ENCODE results near the gene GAL3ST1. TPM values are rescaled to one million over a fixed set of nuclear protein-coding genes. Genes with fewer than 3 reads are reported as not detected.

GAL3ST1 gene
- total and polyA plus RNA-seq, 2 of the 8 experiments (the other 6 are each of a cell fraction or from before 2014, with no cell fraction given) = 11.0 to 32.5 TPM

DNA sequence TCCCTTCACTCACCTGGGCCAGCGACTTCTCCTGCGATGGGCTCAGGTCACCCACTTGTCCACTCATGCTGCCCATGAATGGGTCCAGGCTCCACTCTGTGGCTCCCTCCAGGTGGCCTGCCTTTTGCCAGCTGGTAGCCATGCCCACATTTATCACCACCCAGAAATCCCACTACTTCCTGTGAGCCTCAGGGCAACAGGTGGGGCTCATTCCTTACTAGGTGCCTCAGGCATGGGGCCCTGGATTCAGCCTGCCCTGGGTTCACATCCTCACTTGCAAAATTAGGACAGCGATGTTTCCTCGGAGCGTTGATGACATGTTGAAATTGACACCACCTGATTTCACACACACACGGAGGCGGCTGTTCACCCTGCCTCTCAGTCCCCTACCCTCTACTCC is 27.8 kb downstream of the GAL3ST1 start, which contains the start of gene SEC14L6:
Gene SEC14L6 (minus strand): TSS at position 126 of the 400 bp plus-strand sequence. CDS start 59 bp downstream, at position 67.
- Histone ChIP-seq H2BK20ac (ENCODE audit: low read length) (0 out of 2 replicates have a peak within 1 kb of the TSS, but pooled peaks have one; percentile 18), H3K4me1 (replicated peaks in 1 of 4; ENCODE audit: control insufficient read depth in 3 of 4, insufficient read depth in 4 of 4, low read length in 3 of 4) (peaks cover 0 to 5% (median 4%) of the 10 kb centered on the region in 4 experiments; a peak in 2 of 7 replicates), H3K79me2 (ENCODE audit: control insufficient read depth in 1 of 2, insufficient read depth in 2 of 2, low read length in 2 of 2) (no peaks in the 10 kb centered on the region), H3K79me1 (ENCODE audit: low read depth, low read length) (no peaks in the 10 kb centered on the region), H4K20me1 (replicated peaks in 1 of 2; ENCODE audit: control insufficient read depth in 1 of 2, insufficient read depth in 2 of 2, low read length in 2 of 2) (no peaks in the 10 kb centered on the region), H3K56ac (replicated peaks; ENCODE audit: insufficient read length, low read depth, low read length) (no peak within 1 kb of the TSS), H4K5ac (ENCODE audit: insufficient read length, low read depth, low read length) (no peak within 1 kb of the TSS), H2BK12ac (ENCODE audit: low read depth, low read length) (no peak within 1 kb of the TSS), H3K23ac (ENCODE audit: insufficient read length) (no peak within 1 kb of the TSS), H3K4me2 (ENCODE audit: insufficient read depth in 1 of 2, low read depth in 2 of 2, low read length in 2 of 2) (no peak within 1 kb of the TSS), H3K14ac (ENCODE audit: insufficient read length) (no peak within 1 kb of the TSS), H3K27ac (ENCODE audit: low read depth, low read length) (no peak within 1 kb of the TSS), H3K18ac (ENCODE audit: extremely low read depth, low read length) (no peak within 1 kb of the TSS), H2AFZ (ENCODE audit: low read length) (no peak within 1 kb of the TSS), H2BK5ac (ENCODE audit: low read depth, low read length) (no peak within 1 kb of the TSS), H2BK120ac (replicated peaks; ENCODE audit: low read depth, low read length) (peak within 1 kb of the TSS; percentile 22), H4K8ac (ENCODE audit: extremely low read depth, insufficient read depth, low read length) (peak within 1 kb of the TSS; percentile 68), H3K27me3 (replicated peaks in 1 of 4; ENCODE audit: control insufficient read depth in 3 of 4, extremely low read depth in 1 of 4, insufficient read depth in 3 of 4, low read length in 3 of 4) (peaks cover 5 to 13% (median 11%) of the 10 kb centered on the region in 4 experiments), H3K4me3 (ENCODE audit: extremely low read depth in 1 of 4, insufficient read depth in 2 of 4, low read depth in 3 of 4, low read length in 4 of 4) (no peak within 1 kb of the TSS), H2BK15ac (ENCODE audit: low read length) (no peak within 1 kb of the TSS), H3K9ac (replicated peaks in 1 of 4; ENCODE audit: extremely low read depth in 1 of 4, low read depth in 3 of 4, low read length in 3 of 4) (no peak within 1 kb of the TSS), H3K9me3 (ENCODE audit: insufficient read depth in 2 of 2, low read depth in 1 of 2, low read length in 1 of 2) (no peaks in the 10 kb centered on the region), H3K36me3 (ENCODE audit: control insufficient read depth in 2 of 4, insufficient read depth in 4 of 4, low read length in 3 of 4) (no peaks in the 10 kb centered on the region), H3K23me2 (ENCODE audit: low read depth, low read length) (peaks cover 3% of the 10 kb centered on the region), H3K4ac (replicated peaks; ENCODE audit: insufficient read length, low read depth, low read length) (no peak within 1 kb of the TSS), H4K91ac (replicated peaks; ENCODE audit: insufficient read length, low read length) (no peak within 1 kb of the TSS), H2AK5ac (ENCODE audit: low read depth, low read length) (no peak within 1 kb of the TSS)
- WGBS, 2 experiments (ENCODE audit: extremely low coverage in 1 of 2, insufficient coverage in 1 of 2, insufficient read length in 1 of 2, insufficient replicate concordance in 2 of 2, low coverage in 1 of 2, low lambda C conversion rate in 2 of 2, missing lambda C conversion rate in 1 of 2) = 99% methylated on average over 7 of the region's 7 CpGs; no CpG with 5 or more reads in 1 of the 2 experiments
- DNase-seq (ENCODE audit: low read depth in 1 of 2, low spot score in 2 of 2) (no peak), FAIRE-seq (no peak)
- POLR2A ChIA-PET (ENCODE audit: partially characterized antibody) = interaction anchor here (1.3 kb wide), 1 partner anchor 88 kb away, joined by 4 read pairs; no protein-coding TSS in a partner anchor
- CTCF ChIA-PET (ENCODE audit: partially characterized antibody) = interaction anchor here (1.2 kb wide), 1 partner anchor 209 kb away, joined by 4 read pairs; no protein-coding TSS in a partner anchor
- TF ChIP-seq KDM4A (IDR thresholded peaks at IDR 0.05; ENCODE audit: low read depth, low read length, severe bottlenecking) (no peak), SP1 (IDR thresholded peaks at IDR 0.05; ENCODE audit: low read depth, low read length) (no peak), HDAC2 (IDR thresholded peaks at IDR 0.05; ENCODE audit: borderline replicate concordance in 1 of 2, low read depth in 2 of 2, low read length in 2 of 2) (no peak), RXRA (IDR thresholded peaks at IDR 0.05; ENCODE audit: insufficient read depth, low read depth, low read length) (no peak), SP4 (IDR thresholded peaks at IDR 0.05; ENCODE audit: low read length) (no peak), CBX5 (IDR thresholded peaks at IDR 0.05; ENCODE audit: low read depth, low read length) (no peak), TBP (IDR thresholded peaks at IDR 0.05; ENCODE audit: low read depth, low read length) (no peak), CHD2 (IDR thresholded peaks at IDR 0.05; ENCODE audit: low read length) (no peak), BCL11A (IDR thresholded peaks at IDR 0.05; ENCODE audit: low read depth in 2 of 2, low read length in 2 of 2) (no peak), RAD21 (IDR thresholded peaks at IDR 0.05 in 1 of 2, conservative IDR thresholded peaks at IDR 0.05 in 1 of 2; ENCODE audit: low read depth in 2 of 2, low read length in 2 of 2) (no peak)
- TF ChIP-seq, protein P1, sequence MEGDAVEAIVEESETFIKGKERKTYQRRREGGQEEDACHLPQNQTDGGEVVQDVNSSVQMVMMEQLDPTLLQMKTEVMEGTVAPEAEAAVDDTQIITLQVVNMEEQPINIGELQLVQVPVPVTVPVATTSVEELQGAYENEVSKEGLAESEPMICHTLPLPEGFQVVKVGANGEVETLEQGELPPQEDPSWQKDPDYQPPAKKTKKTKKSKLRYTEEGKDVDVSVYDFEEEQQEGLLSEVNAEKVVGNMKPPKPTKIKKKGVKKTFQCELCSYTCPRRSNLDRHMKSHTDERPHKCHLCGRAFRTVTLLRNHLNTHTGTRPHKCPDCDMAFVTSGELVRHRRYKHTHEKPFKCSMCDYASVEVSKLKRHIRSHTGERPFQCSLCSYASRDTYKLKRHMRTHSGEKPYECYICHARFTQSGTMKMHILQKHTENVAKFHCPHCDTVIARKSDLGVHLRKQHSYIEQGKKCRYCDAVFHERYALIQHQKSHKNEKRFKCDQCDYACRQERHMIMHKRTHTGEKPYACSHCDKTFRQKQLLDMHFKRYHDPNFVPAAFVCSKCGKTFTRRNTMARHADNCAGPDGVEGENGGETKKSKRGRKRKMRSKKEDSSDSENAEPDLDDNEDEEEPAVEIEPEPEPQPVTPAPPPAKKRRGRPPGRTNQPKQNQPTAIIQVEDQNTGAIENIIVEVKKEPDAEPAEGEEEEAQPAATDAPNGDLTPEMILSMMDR (IDR thresholded peaks at IDR 0.05; ENCODE audit: control extremely low read depth in 1 of 3, insufficient read depth in 1 of 3, low read depth in 1 of 3, low read length in 3 of 3) = no peak

Measured in H1 (cell line).